GM12874 (cell line): Measurements from ENCODE around the gene SMNDC1.

Experiments used
- CTCF ChIP-seq: IDR thresholded peaks from 2 replicates; pipeline ENCODE4 v1.5.1; 2011; ENCODE audit warnings: low read depth, mild to moderate bottlenecking, control low read depth, low read length, moderate library complexity; ENCODE audit not compliant: insufficient read depth

The SMNDC1 gene

DNA sequence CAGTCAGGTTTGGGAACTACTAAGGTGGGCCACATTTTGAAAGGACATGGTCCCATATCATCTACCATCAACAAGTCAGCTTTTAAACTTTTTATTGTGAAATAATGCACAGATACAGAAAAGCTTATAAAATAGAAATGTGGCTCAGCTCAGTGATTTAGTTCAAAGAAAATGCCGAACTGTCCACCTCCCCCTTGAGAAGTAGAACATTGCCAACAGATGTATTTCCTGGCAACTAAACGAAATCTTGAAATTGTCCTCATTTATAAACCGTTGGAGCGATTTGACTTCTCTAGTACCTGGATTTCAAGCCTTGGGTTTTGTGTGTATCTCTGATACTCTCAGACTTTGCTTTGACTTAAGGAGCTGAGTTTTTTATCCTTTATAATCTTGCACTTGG, 32.7 kb upstream of the SMNDC1 start:
- no peak for TF ChIP-seq CTCF

DNA sequence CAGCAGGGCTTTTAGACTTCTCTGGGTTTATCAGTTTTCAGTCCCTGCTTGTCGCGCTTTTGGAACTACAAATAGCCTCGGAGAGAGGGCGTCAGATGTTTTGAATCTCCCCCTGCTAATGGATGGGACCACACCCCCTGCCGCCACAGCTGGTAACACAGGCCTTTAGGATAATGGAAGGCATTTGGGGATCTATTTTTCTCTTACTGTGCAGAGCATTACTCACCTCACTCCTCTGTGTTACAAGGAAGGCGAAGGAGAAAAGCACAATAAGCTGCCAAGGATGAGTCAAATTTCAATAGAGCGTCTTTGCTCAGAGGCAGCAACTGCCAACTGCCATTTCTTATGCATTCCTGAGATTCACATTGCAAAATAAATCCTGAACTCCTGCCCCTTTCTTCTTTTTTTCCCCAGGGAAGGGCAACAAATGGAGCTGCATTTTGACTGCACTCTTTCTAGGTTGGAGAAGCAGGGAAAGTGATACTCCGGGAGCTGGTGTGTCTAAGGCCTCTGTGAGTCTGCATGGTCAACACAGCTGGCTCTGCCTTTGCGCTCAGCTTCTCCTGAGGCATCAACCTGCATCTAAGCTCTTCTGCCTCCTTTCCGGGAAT, 31.5 kb upstream of the SMNDC1 start:
- TF ChIP-seq CTCF = no peak

DNA sequence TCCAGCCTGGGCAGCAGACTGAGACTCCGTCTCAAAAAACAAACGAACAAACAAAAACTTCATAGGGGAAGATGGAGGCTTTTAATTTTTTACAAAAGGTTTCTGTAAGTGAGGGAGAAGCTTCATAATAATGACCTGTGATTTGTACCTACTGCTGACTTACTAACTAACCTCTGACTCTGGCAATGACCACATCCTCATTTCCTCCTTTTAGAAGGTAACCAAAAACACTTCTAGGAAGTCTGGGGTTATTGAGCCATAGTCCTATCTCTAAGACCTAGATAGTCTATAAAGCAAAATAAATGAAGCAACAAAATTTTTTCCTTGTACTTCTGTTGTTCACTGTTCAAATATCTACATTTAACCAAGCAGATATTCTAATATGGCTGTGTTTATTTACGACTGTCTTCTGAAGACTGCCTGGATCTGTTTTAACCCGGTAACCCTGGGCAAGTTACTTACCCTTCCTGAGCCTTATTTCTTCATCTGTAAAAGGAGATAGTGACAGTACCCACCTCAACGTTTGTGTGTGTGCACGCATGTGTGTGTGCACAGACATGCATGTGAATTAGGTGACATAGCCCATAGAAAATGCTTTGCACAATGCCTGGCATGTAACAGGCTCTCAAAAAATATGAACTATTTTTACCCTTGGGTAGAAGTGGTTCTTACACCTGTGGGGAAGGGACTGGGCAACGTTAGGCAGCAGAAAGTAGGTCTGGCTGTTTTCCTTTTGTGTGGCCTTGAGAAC, 30.8 kb upstream of the SMNDC1 start:
- TF ChIP-seq CTCF = no peak

DNA sequence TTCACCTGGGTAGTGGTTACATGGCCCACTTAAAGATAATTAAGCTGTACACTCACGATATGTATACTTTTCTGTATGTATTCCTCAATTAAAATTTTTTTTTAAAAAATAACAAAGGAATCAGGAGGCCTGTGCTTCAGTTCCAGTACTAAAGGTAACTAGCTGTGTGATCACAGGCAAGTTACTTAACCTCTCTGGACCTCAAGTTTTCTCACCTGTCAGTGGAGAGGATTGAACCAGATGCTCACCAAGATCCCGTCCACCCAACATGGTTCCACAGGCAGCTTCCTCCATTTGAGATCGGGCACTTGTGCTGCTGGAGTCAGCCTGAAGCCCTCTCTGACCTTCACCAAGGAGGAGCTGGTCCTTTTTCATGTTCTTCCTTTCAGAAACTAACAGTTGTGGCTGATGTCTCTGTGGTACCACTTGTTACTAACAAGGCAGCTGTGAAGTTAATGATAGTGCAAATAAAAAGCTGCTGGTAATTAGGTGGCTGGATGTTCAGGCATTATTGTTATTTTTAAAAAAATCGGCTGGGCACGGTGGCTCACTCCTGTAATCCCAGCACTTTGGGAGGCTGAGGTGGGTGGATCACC, 29.4 kb upstream of the SMNDC1 start:
- no peak for TF ChIP-seq CTCF

DNA sequence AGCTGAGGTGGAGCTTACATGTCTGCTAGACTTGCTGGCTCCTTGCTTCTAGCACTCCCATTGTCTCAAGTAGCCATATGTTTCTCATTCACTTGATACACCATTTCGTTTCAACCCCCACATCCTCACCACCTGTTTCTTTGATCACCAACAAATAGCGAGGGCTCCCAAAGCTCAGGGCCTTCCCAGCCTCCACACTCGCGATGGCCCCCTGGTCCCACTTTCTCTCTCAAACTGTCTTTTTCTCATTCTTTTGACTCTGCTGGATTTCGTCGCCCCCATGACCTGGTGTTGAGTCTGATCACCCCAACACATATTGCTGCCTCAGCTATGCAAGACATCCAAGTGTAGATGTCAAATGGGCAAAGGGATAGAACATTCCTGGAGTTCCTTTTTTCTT, 26.0 kb upstream of the SMNDC1 start:
- no peak for TF ChIP-seq CTCF

DNA sequence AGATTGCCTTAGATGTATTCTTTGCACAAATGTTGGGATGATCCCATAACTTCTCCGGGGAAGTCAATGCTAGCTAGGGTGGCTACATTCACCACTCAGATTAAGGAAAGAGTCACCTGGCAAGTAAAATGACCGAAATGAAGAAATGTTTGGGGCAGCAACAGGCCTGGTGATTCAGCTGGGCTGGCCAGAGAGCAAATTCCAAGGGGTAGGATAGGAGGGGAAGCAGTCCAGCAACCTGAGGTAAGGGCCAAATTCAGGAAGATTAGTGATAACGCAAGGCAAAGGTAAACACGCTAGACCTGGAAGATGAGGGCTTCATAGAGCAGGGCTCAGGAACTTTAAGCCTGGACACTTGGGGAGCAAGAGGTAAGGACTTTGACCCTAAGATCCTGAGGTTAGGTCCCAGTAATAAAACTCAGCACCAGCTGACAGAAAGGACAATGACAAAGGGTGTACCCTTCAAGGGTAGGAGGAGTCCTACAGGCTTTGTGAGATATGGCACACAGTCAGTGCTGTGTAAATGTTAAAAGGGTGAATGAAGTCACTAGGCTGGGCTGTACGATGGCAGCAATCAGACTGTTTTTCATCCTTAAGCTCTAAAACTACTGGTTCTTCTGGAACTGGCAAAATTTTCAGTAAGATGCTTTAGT, 22.7 kb upstream of the SMNDC1 start:
- TF ChIP-seq CTCF = no peak

GRCh38 chr10:110326351-110327032, 21.8 kb upstream of the SMNDC1 start:
- no peak for TF ChIP-seq CTCF
